K562 (cell line): ENCODE measurements around the gene WWOX. TPM values are rescaled to one million over a fixed set of nuclear protein-coding genes. Genes with fewer than 3 reads are reported as not detected.

Experiments
- ATAC-seq: fragments of 200-7000 bp; cut with Tn5 transposase; 3 replicates; pipeline ENCODE4 v1.9.1; 2020; ENCODE audit warnings: moderate library complexity
- BruUV-seq: library from RNA; stranded (reverse); fragments of 400-500 nt; replicated peaks from 2 replicates; lab custom pipeline; 2021; lab: Mats Ljungman, UMichigan
- CTCF ChIA-PET: fragments of 300-600 bp; formaldehyde crosslinking; extraction: SDS; loops from one replicate; lab custom pipeline; 2021; ENCODE audit warnings: low intra/inter-chr PET ratio; lab: Yijun Ruan, JAX
- POLR2A ChIA-PET: fragments of 300-600, 350-650 bp; sonication (Branson Sonifier 250); formaldehyde crosslinking; extraction: SDS; loops from one replicate; lab custom pipeline; 2021; ENCODE audit warnings: antibody characterized with exemption, inconsistent platforms; lab: Yijun Ruan, JAX
- DNase-seq, 4 experiments: peaks; one replicate each; pipeline versions ENCODE4 v3.0.0 to v3.0.0-alpha.2; 2011 to 2018; ENCODE audit warnings: low spot score in 3 of 4, mixed read lengths in 3 of 4; ENCODE audit errors: extremely low read depth in 1 of 4
- FAIRE-seq: peaks from 2 replicates; lab custom pipeline; 2011; peaks lifted over from hg19 to GRCh38; lab: Jason Lieb, UNC
- H2AFZ ChIP-seq: 2 replicates; pipeline ENCODE4 v1.6.0; 2011; ENCODE audit warnings: low read depth, low read length, control low read depth, inconsistent platforms
- H3K27ac ChIP-seq: fragments of 200-600 bp; 3 replicates; pipeline ENCODE4 v1.8.0; 2011; ENCODE audit warnings: low read depth, mild to moderate bottlenecking, control low read depth, inconsistent platforms, low read length, moderate library complexity, mixed read lengths; ENCODE audit errors: extremely low read depth
- H3K27me3 ChIP-seq, 2 experiments: fragments of 300-600 bp in 1 of 2; 2 replicates in 1 of 2; 3 replicates in 1 of 2; pipeline versions ENCODE4 v1.6.0 to v1.8.0; 2011; ENCODE audit warnings: inconsistent platforms in 2 of 2, low read length in 2 of 2, mild to moderate bottlenecking in 1 of 2, mixed read lengths in 1 of 2, moderate library complexity in 1 of 2; ENCODE audit not compliant: control insufficient read depth in 2 of 2, insufficient read depth in 2 of 2
- H3K36me3 ChIP-seq: fragments of 300-600 bp; 3 replicates; pipeline ENCODE4 v1.8.0; 2011; ENCODE audit warnings: mild to moderate bottlenecking, low read length, inconsistent platforms; ENCODE audit not compliant: control insufficient read depth, insufficient read depth
- H3K4me1 ChIP-seq, 2 experiments: fragments of 200-600 bp in 1 of 2; replicated peaks in 1 of 2; 2 replicates in 1 of 2; 3 replicates in 1 of 2; pipeline versions ENCODE4 v1.5.1 to v1.8.0; 2011; ENCODE audit warnings: inconsistent platforms in 2 of 2, low read length in 2 of 2, mild to moderate bottlenecking in 1 of 2, mixed read lengths in 1 of 2, moderate library complexity in 1 of 2; ENCODE audit not compliant: control insufficient read depth in 2 of 2, insufficient read depth in 2 of 2
- H3K4me2 ChIP-seq: 2 replicates; pipeline ENCODE4 v1.6.1; 2011; ENCODE audit warnings: low read length, control low read depth, inconsistent platforms, mixed read lengths; ENCODE audit not compliant: insufficient read depth
- H3K4me3 ChIP-seq: fragments of 200-600 bp; sonication (generic), shearing (Covaris generic); 2 replicates; pipeline ENCODE4 v1.5.1; 2016; ENCODE audit warnings: control low read depth, inconsistent platforms
- H3K79me2 ChIP-seq: fragments of 200-600 bp; 3 replicates; pipeline ENCODE4 v1.8.0; 2011; ENCODE audit warnings: low read length, inconsistent platforms; ENCODE audit not compliant: control insufficient read depth, insufficient read depth
- H3K9ac ChIP-seq, 2 experiments: 2 replicates each; pipeline versions ENCODE4 v1.6.0 to v1.6.1; 2011; ENCODE audit warnings: low read depth in 2 of 2, low read length in 2 of 2, control low read depth in 1 of 2, inconsistent platforms in 1 of 2, mild to moderate bottlenecking in 1 of 2, mixed read lengths in 1 of 2; ENCODE audit not compliant: insufficient read depth in 1 of 2
- H3K9me1 ChIP-seq: one replicate; pipeline ENCODE4 v1.6.0; 2011; ENCODE audit warnings: inconsistent platforms, mild to moderate bottlenecking, low read length, moderate library complexity; ENCODE audit not compliant: control insufficient read depth, insufficient read depth
- H3K9me3 ChIP-seq: replicated peaks from 2 replicates; pipeline ENCODE4 v1.5.1; 2011; ENCODE audit warnings: low read depth, low read length, inconsistent platforms; ENCODE audit not compliant: control insufficient read depth, insufficient read depth
- H4K20me1 ChIP-seq: replicated peaks from 2 replicates; pipeline ENCODE4 v1.6.1; 2011; ENCODE audit warnings: low read length, inconsistent platforms, mixed read lengths; ENCODE audit not compliant: control insufficient read depth, insufficient read depth
- BRCA1 ChIP-seq, 2 experiments: fragments of 450-650 bp in 1 of 2; sonication (generic) in 1 of 2; formaldehyde crosslinking in 1 of 2; IDR thresholded peaks; 2 replicates each; pipeline versions ENCODE4 v1.5.0 to v1.6.1; 2017 to 2020; ENCODE audit warnings: mild to moderate bottlenecking in 1 of 2, missing genetic modification reagents in 1 of 2
- CBFA2T2 ChIP-seq: fragments of 450-650 bp; conservative IDR thresholded peaks from 2 replicates; pipeline ENCODE4 v1.6.1; 2017; ENCODE audit warnings: mild to moderate bottlenecking
- CC2D1A ChIP-seq: fragments of 450-650 bp; IDR thresholded peaks from 2 replicates; pipeline ENCODE4 v1.6.1; 2017; ENCODE audit warnings: mild to moderate bottlenecking
- ETV6 ChIP-seq, 3 experiments: fragments of 150-350 bp in 1 of 3; sonication (generic) in 1 of 3; formaldehyde crosslinking in 1 of 3; IDR thresholded peaks; 2 replicates each; pipeline versions ENCODE4 v1.6.1 to v1.8.0; 2014 to 2022; ENCODE audit warnings: borderline replicate concordance in 2 of 3, low read depth in 2 of 3, antibody characterized with exemption in 1 of 3, low read length in 1 of 3, mild to moderate bottlenecking in 1 of 3, missing genetic modification reagents in 1 of 3
- GTF2E2 ChIP-seq: fragments of 200-800 bp; sonication (Bioruptor generic); IDR thresholded peaks from 2 replicates; pipeline ENCODE4 v1.6.1; 2016; ENCODE audit warnings: missing genetic modification characterization, missing compliant biosample characterization
- L3MBTL2 ChIP-seq: fragments of 450-650 bp; IDR thresholded peaks from 2 replicates; pipeline ENCODE4 v1.6.1; 2016; ENCODE audit warnings: mild to moderate bottlenecking, moderate library complexity
- MAFF ChIP-seq: IDR thresholded peaks from 2 replicates; pipeline ENCODE4 v1.6.1; 2012; ENCODE audit warnings: low read length, improper control_type of control experiment
- PHTF2 ChIP-seq: fragments of 250-450 bp; sonication (Bioruptor Pico); IDR thresholded peaks from 2 replicates; pipeline ENCODE4 v1.5.0; 2021; ENCODE audit warnings: mild to moderate bottlenecking
- RAD21 ChIP-seq, 2 experiments: fragments of 250-450 bp in 1 of 2; fragments of 450-650 bp in 1 of 2; sonication (Bioruptor Pico) in 1 of 2; formaldehyde crosslinking in 1 of 2; IDR thresholded peaks in 1 of 2; conservative IDR thresholded peaks in 1 of 2; 2 replicates each; pipeline versions ENCODE4 v1.4.0 to v1.8.0; 2020 to 2022; ENCODE audit warnings: mild to moderate bottlenecking in 2 of 2, moderate library complexity in 1 of 2
- SMC3 ChIP-seq: conservative IDR thresholded peaks from 2 replicates; pipeline ENCODE4 v1.6.1; 2011; ENCODE audit warnings: low read depth, low read length, improper control_type of control experiment; ENCODE audit not compliant: insufficient read depth
- ZNF316 ChIP-seq: fragments of 450-650 bp; IDR thresholded peaks from 2 replicates; pipeline ENCODE4 v1.6.1; 2016
- ZNF695 ChIP-seq: fragments of 450-650 bp; formaldehyde crosslinking; IDR thresholded peaks from 2 replicates; pipeline ENCODE4 v1.4.0; 2020; ENCODE audit warnings: mild to moderate bottlenecking, moderate library complexity
- ZNF699 ChIP-seq: fragments of 250-450 bp; sonication (Bioruptor Pico); IDR thresholded peaks from 2 replicates; pipeline ENCODE4 v1.8.0; 2021; ENCODE audit warnings: mild to moderate bottlenecking, moderate library complexity; ENCODE audit not compliant: insufficient replicate concordance
- ZNF778 ChIP-seq: fragments of 450-650 bp; formaldehyde crosslinking; IDR thresholded peaks from 2 replicates; pipeline ENCODE4 v1.4.0; 2020; ENCODE audit warnings: mild to moderate bottlenecking, moderate library complexity
- ZNF785 ChIP-seq: fragments of 250-450 bp; sonication (Bioruptor Pico); IDR thresholded peaks from 2 replicates; pipeline ENCODE4 v1.4.0; 2020; ENCODE audit warnings: mild to moderate bottlenecking
- WGBS: fragments of 100-300 bp; shearing (Covaris generic); methylation state at CpG from one replicate; pipeline ENCODE4 v1.1.6; 2016; ENCODE audit warnings: low coverage, mixed read lengths; ENCODE audit not compliant: insufficient coverage; ENCODE audit errors: missing lambda C conversion rate; 5-methylcytosine and 5-hydroxymethylcytosine counted together
- in situ Hi-C: fragments of 300-500 bp; cut with MboI; formaldehyde crosslinking; loops from 4 replicates; pipeline ENCODE4 v1.15.0; 2018; ENCODE audit warnings: inconsistent platforms, mixed read lengths
- intact Hi-C: fragments of 100-400 bp; cut with micrococcal nuclease; formaldehyde crosslinking; loops from 2 replicates; pipeline ENCODE4 v1.14.2; 2022
- polyA plus RNA-seq, 8 experiments: library from polyadenylated mRNA; depleted of rRNA in 4 of 8; stranded (reverse) in 5 of 8; unstranded in 3 of 8; fragments of >200 nt; fragmentation: Nextera tagmentation in 2 of 8; fragmentation: Illumina TruSeq in 1 of 8; extraction: Ambion mirVana in 2 of 8; extraction: Trizol in 1 of 8; gene quantifications; 2 replicates each; pipeline versions ENCODE4 v1.2.1 to v1.2.3, GENCODE V29; 2011 to 2014; ENCODE audit warnings: inconsistent platforms in 1 of 8, missing spikeins in 1 of 8
- total RNA-seq, 7 experiments: library from RNA; depleted of rRNA in 6 of 7; stranded (reverse); fragments of >200 nt in 6 of 7; fragmentation: Illumina TruSeq in 2 of 7; extraction: Trizol in 2 of 7; gene quantifications; 2 replicates each; pipeline versions ENCODE4 v1.2.1 to v1.2.3, GENCODE V29; 2011 to 2021; ENCODE audit warnings: low replicate concordance in 1 of 7
- TF ChIP-seq, protein P1 (sequence below): IDR thresholded peaks from 2 replicates; pipeline ENCODE4 v1.6.1; 2016; ENCODE audit warnings: missing genetic modification characterization, missing compliant biosample characterization

The WWOX gene
- total and polyA plus RNA-seq, 9 of the 15 experiments (the other 6 are each of a cell fraction or from before 2014, with no cell fraction given) = 1.6 to 22.7 (median 8.1) TPM

GRCh38 chr16:78416400-78416799, 316.9 kb downstream of the WWOX start:
- in situ Hi-C loops (no loop called here), intact Hi-C loops (no loop called here)
- no peak overlapping the region for H3K27ac ChIP-seq
- H3K79me2 ChIP-seq = no peaks in the 10 kb centered on the region
- DNase-seq (no peak), FAIRE-seq (no peak), ATAC-seq (no peak)
- H4K20me1 ChIP-seq = no peaks in the 10 kb centered on the region
- H3K27me3 ChIP-seq = no peaks in the 10 kb centered on the region
- no peaks in the 10 kb centered on the region for H3K4me1 ChIP-seq
- TF ChIP-seq ZNF695 (CRISPR knock-in tag) (no peak), L3MBTL2 (no peak), CC2D1A (no peak), ETV6 (IDR thresholded peaks at IDR 0.05; ENCODE audit: borderline replicate concordance in 1 of 2, low read depth in 2 of 2, low read length in 1 of 2) (no peak), ETV6 (CRISPR knock-in tag; IDR thresholded peaks at IDR 0.05; ENCODE audit: borderline replicate concordance) (no peak), MAFF (0 out of 2 replicates have a peak, but pooled peaks have one; percentile 6), ZNF316 (peak; percentile 17; the same call in 1 of the 2 replicates)
- no peak overlapping the region for H2AFZ ChIP-seq
- POLR2A ChIA-PET = interaction anchor here (1.2 kb wide), 1 partner anchor 16 kb away, joined by 3 read pairs; no protein-coding TSS in a partner anchor
- CTCF ChIA-PET = no interaction called here
- no peaks in the 10 kb centered on the region; the same call in 1 of the 2 replicates for H3K9me3 ChIP-seq
- H3K36me3 ChIP-seq = no peaks in the 10 kb centered on the region
- no peak overlapping the region for H3K4me2 ChIP-seq
- no peak overlapping the region for H3K4me3 ChIP-seq
- H3K9me1 ChIP-seq = no peaks in the 10 kb centered on the region
- H3K9ac ChIP-seq = no peak overlapping the region
- BruUV-seq = no TSS peak

DNA sequence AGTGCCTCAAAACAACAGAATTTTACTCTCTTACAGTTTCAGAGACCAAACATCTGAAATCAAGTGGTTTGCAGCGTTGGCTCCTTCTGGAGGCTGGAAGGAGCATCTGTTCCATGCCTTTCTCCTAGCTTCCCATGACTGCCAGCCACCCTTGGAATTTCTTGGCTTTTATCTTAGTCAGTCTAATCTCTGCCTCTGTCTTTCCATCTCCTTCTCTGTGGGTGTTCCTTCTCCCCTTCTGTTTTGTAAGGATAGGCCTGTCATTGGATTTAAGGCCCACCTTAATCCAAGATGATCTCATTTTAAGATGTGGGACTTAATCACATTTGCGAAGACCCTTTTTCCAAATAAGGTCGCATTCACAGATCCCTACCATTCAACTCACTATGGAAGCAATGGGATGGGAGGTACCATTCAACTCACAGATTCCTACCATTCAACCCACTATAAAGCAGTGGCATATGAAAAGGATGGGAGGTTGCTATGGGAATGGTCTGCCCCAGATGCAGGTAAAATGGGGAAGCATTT, 321.8 kb downstream of the WWOX start:
- DNase-seq = no peak
- no peaks in the 10 kb centered on the region for H3K4me1 ChIP-seq
- H3K79me2 ChIP-seq = no peaks in the 10 kb centered on the region
- 32% methylated on average over 3 of the region's 3 CpGs for WGBS
- H3K9me3 ChIP-seq = no peaks in the 10 kb centered on the region
- in situ Hi-C loops (no loop called here), intact Hi-C loops (no loop called here)
- H3K4me3 ChIP-seq = no peak overlapping the region
- H3K9ac ChIP-seq = no peak overlapping the region
- H3K36me3 ChIP-seq = no peaks in the 10 kb centered on the region
- no peaks in the 10 kb centered on the region for H4K20me1 ChIP-seq
- no peaks in the 10 kb centered on the region for H3K9me1 ChIP-seq
- no TSS peak for BruUV-seq
- ChIA-PET POLR2A (interaction anchor here (0.6 kb wide), 1 partner anchor 73 kb away, joined by 4 read pairs; no protein-coding TSS in a partner anchor), CTCF (no interaction called here)
- no peak overlapping the region for H2AFZ ChIP-seq
- no peak overlapping the region for H3K4me2 ChIP-seq
- no peak overlapping the region for H3K27ac ChIP-seq
- FAIRE-seq = no peak
- no peaks in the 10 kb centered on the region for H3K27me3 ChIP-seq
- ATAC-seq = no peak
- no peak for TF ChIP-seq GTF2E2 (tag)
- TF ChIP-seq ZNF778 (CRISPR knock-in tag) = no peak
- no peak for TF ChIP-seq ZNF785 (CRISPR knock-in tag)
- no peak for TF ChIP-seq CBFA2T2
- no peak for TF ChIP-seq ZNF699 (CRISPR knock-in tag)
- TF ChIP-seq, protein P1, sequence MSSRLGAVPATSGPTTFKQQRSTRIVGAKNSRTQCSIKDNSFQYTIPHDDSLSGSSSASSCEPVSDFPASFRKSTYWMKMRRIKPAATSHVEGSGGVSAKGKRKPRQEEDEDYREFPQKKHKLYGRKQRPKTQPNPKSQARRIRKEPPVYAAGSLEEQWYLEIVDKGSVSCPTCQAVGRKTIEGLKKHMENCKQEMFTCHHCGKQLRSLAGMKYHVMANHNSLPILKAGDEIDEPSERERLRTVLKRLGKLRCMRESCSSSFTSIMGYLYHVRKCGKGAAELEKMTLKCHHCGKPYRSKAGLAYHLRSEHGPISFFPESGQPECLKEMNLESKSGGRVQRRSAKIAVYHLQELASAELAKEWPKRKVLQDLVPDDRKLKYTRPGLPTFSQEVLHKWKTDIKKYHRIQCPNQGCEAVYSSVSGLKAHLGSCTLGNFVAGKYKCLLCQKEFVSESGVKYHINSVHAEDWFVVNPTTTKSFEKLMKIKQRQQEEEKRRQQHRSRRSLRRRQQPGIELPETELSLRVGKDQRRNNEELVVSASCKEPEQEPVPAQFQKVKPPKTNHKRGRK (tag) = no peak
- TF ChIP-seq SMC3 = no peak
- no peak for TF ChIP-seq BRCA1 (IDR thresholded peaks at IDR 0.05)
- no peak for TF ChIP-seq BRCA1 (CRISPR knock-in tag; IDR thresholded peaks at IDR 0.05)
- no peak for TF ChIP-seq PHTF2 (CRISPR knock-in tag)
- TF ChIP-seq RAD21 (CRISPR knock-in tag; conservative IDR thresholded peaks at IDR 0.05 in 1 of 2, IDR thresholded peaks at IDR 0.05 in 1 of 2) = no peak
